GM21528 (cell line): Measurements from ENCODE around the gene NT5DC1.

Experiments
- ATAC-seq: cut with Tn5 transposase; IDR thresholded peaks from one replicate; pipeline ENCODE4 v1.9.1; 2021; ENCODE audit warnings: mild to moderate bottlenecking, moderate library complexity; ENCODE audit not compliant: unreplicated experiment, low FRiP score

Gene NT5DC1

GRCh38 chr6:116133453-116133852, 32.8 kb downstream of the NT5DC1 start:
- no peak for ATAC-seq

GRCh38 chr6:116136373-116136772, 35.7 kb downstream of the NT5DC1 start:
- ATAC-seq: no peak

- no peak for ATAC-seq
These were observed 36.3 kb downstream of the NT5DC1 start for GRCh38 chr6:116136933-116137340.

GRCh38 chr6:116139917-116140316, 39.3 kb downstream of the NT5DC1 start:
- ATAC-seq: no peak

GRCh38 chr6:116144605-116145004, 44.0 kb downstream of the NT5DC1 start:
- no peak for ATAC-seq

GRCh38 chr6:116145803-116146675, 45.4 kb downstream of the NT5DC1 start:
- no peak for ATAC-seq

- ATAC-seq: no peak
These were observed 52.0 kb downstream of the NT5DC1 start for GRCh38 chr6:116152620-116153019.

- no peak for ATAC-seq
These were observed 54.2 kb downstream of the NT5DC1 start for GRCh38 chr6:116154887-116155286.

- no peak for ATAC-seq
These were observed 56.0 kb downstream of the NT5DC1 start for GRCh38 chr6:116156405-116157326.

GRCh38 chr6:116157391-116157790, 56.7 kb downstream of the NT5DC1 start:
- no peak for ATAC-seq

- ATAC-seq: no peak
These were observed 58.0 kb downstream of the NT5DC1 start for GRCh38 chr6:116158641-116159040.

- ATAC-seq: no peak
These were observed 59.3 kb downstream of the NT5DC1 start for GRCh38 chr6:116159782-116160524.

- ATAC-seq: no peak
These were observed 64.9 kb downstream of the NT5DC1 start for GRCh38 chr6:116165596-116165995.

GRCh38 chr6:116166369-116166768, 65.7 kb downstream of the NT5DC1 start:
- ATAC-seq: no peak

- no peak for ATAC-seq
These were observed 67.5 kb downstream of the NT5DC1 start for GRCh38 chr6:116168148-116168547.

- no peak for ATAC-seq
These were observed 69.2 kb downstream of the NT5DC1 start for GRCh38 chr6:116169880-116170279.

GRCh38 chr6:116170358-116171057, 69.9 kb downstream of the NT5DC1 start:
- no peak for ATAC-seq

GRCh38 chr6:116173928-116174327, 73.3 kb downstream of the NT5DC1 start:
- ATAC-seq: no peak

- no peak for ATAC-seq
These were observed 74.7 kb downstream of the NT5DC1 start for GRCh38 chr6:116175344-116175743.

- no peak for ATAC-seq
These were observed 75.9 kb downstream of the NT5DC1 start for GRCh38 chr6:116176596-116176995.
